PC-3 (cell line): ENCODE data around the gene SKAP1. TPM values are rescaled to one million over a fixed set of nuclear protein-coding genes. Genes with fewer than 3 reads are reported as not detected.
"Not testable (repeated sequence)": the region's sequence is repeated elsewhere in the genome, so short reads cannot be mapped to it uniquely, and the experiment has no call there.

Source experiments
- ATAC-seq: fragments of 200-7000 bp; cut with Tn5 transposase; 2 replicates; pipeline ENCODE4 v1.9.1; 2020; ENCODE audit warnings: mild to moderate bottlenecking, moderate library complexity
- BruUV-seq: library from RNA; stranded (reverse); fragments of 400-500 nt; replicated peaks from 2 replicates; lab custom pipeline; 2021; lab: Mats Ljungman, UMichigan
- CTCF ChIA-PET: fragments of 300-600 bp; sonication (Branson Sonifier 250); formaldehyde crosslinking; loops from one replicate; lab custom pipeline; 2022; ENCODE audit warnings: antibody characterized with exemption; lab: Charles Lee
- POLR2A ChIA-PET: fragments of 300-600 bp; sonication (Branson Sonifier 250); formaldehyde crosslinking; loops from one replicate; lab custom pipeline; 2022; ENCODE audit warnings: antibody characterized with exemption; ENCODE audit not compliant: unreplicated experiment; lab: Charles Lee
- DNase-seq: peaks from one replicate; pipeline ENCODE4 v3.0.0-alpha.2; 2015
- H2AFZ ChIP-seq: fragments of 300-600 bp; sonication (generic); 2 replicates; pipeline ENCODE4 v1.6.0; 2016; ENCODE audit warnings: antibody characterized with exemption, low read length
- H3F3A ChIP-seq: fragments of 300-600 bp; sonication (generic); one replicate; pipeline ENCODE4 v1.6.0; 2017; ENCODE audit warnings: antibody characterized with exemption, low read length, control low read depth, mild to moderate bottlenecking; ENCODE audit not compliant: unreplicated experiment
- H3K27ac ChIP-seq: fragments of 300-600 bp; sonication (generic); 2 replicates; pipeline ENCODE4 v1.5.1; 2016; ENCODE audit warnings: mild to moderate bottlenecking, low read length
- H3K27me3 ChIP-seq: fragments of 300-600 bp; sonication (generic); 2 replicates; pipeline ENCODE4 v1.6.1; 2016; ENCODE audit warnings: low read length, mixed read lengths
- H3K36me3 ChIP-seq: fragments of 300-600 bp; sonication (generic); 2 replicates; pipeline ENCODE4 v1.6.1; 2016; ENCODE audit warnings: low read depth, mixed run types, low read length, mixed read lengths
- H3K4me1 ChIP-seq: fragments of 300-600 bp; sonication (generic); 2 replicates; pipeline ENCODE4 v1.5.1; 2016; ENCODE audit warnings: low read length; ENCODE audit not compliant: insufficient read depth
- H3K4me2 ChIP-seq: fragments of 300-600 bp; sonication (generic); 2 replicates; pipeline ENCODE4 v1.6.0; 2016; ENCODE audit warnings: low read length
- H3K4me3 ChIP-seq: fragments of 300-600 bp; sonication (generic); 2 replicates; pipeline ENCODE4 v1.5.1; 2016; ENCODE audit warnings: mild to moderate bottlenecking, low read length, mixed read lengths
- H3K79me2 ChIP-seq: fragments of 300-600 bp; sonication (generic); 2 replicates; pipeline ENCODE4 v1.6.1; 2017; ENCODE audit warnings: low read length, mixed read lengths
- H3K9ac ChIP-seq: fragments of 300-600 bp; sonication (generic); 2 replicates; pipeline ENCODE4 v1.6.0; 2016; ENCODE audit warnings: mild to moderate bottlenecking, low read length
- H3K9me2 ChIP-seq: fragments of 300-600 bp; sonication (generic); replicated peaks from 2 replicates; pipeline ENCODE4 v1.6.1; 2016; ENCODE audit warnings: mixed run types, low read length, mixed read lengths
- H3K9me3 ChIP-seq: fragments of 300-600 bp; sonication (generic); 2 replicates; pipeline ENCODE4 v1.6.1; 2016; ENCODE audit warnings: low read length, mixed read lengths
- H4K20me1 ChIP-seq: fragments of 300-600 bp; sonication (generic); 2 replicates; pipeline ENCODE4 v1.6.1; 2016; ENCODE audit warnings: low read length, mixed read lengths
- EZH2 ChIP-seq: fragments of 300-600 bp; sonication (generic); IDR thresholded peaks from one replicate; pipeline ENCODE4 v1.6.1; 2017; ENCODE audit warnings: antibody characterized with exemption, mild to moderate bottlenecking, low read length; ENCODE audit not compliant: unreplicated experiment
- EZH2phosphoT487 ChIP-seq: fragments of 300-600 bp; sonication (generic); IDR thresholded peaks from 2 replicates; pipeline ENCODE4 v1.6.1; 2018; ENCODE audit warnings: mild to moderate bottlenecking, antibody characterized with exemption, low read length, borderline replicate concordance
- intact Hi-C: fragments of 100-400 bp; cut with micrococcal nuclease; formaldehyde crosslinking; loops from 2 replicates; pipeline ENCODE4 v1.9.0; 2023
- total RNA-seq: library from RNA; depleted of rRNA; stranded (reverse); fragments of >200 nt; gene quantifications from 2 replicates; pipeline ENCODE4 v1.2.3, GENCODE V29; 2014
- TF ChIP-seq, protein P1 (sequence below): fragments of 300-600 bp; sonication (generic); conservative IDR thresholded peaks from 2 replicates; pipeline ENCODE4 v1.5.1; 2017; ENCODE audit warnings: antibody characterized with exemption, low read depth, mild to moderate bottlenecking, low read length

Gene SKAP1
- total RNA-seq, 1 experiment from 2014 or later = not detected

DNA sequence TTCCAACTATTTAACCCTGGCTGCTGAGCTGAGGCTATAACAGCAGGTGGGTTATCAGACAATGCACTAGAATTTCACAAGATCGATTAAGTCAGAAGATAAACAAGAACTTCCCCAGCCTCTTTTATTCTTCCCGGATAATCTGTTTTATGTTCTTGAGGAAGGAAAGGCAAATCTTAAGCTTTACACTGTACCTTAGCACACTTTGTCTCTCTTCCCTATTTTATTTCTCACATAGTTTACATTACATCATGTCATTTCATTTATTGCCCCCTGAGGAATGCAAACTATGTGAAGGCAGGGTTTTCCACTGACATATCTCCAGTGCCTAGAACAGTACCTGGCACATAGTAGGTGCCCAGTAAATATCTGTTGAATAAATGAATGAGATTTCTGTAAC is 139.6 kb downstream of the SKAP1 start:
- peaks cover 8% of the 10 kb centered on the region for H3K4me1 ChIP-seq
- no peak overlapping the region for H3K4me2 ChIP-seq
- no peak overlapping the region for H3K9ac ChIP-seq
- H3K9me3 ChIP-seq = no peaks in the 10 kb centered on the region
- intact Hi-C loops = loop anchor here (2.0 kb wide), 1 partner anchor 28 kb away; no protein-coding TSS in a partner anchor
- CTCF ChIA-PET = no interaction called here
- no peaks in the 10 kb centered on the region for H3K9me2 ChIP-seq
- H3K36me3 ChIP-seq = no peaks in the 10 kb centered on the region
- no peak overlapping the region for H3K4me3 ChIP-seq
- ATAC-seq (peak; percentile 40; the same call in 1 of the 2 replicates), DNase-seq (peak; percentile 18)
- H4K20me1 ChIP-seq = no peaks in the 10 kb centered on the region
- TF ChIP-seq, protein P1, sequence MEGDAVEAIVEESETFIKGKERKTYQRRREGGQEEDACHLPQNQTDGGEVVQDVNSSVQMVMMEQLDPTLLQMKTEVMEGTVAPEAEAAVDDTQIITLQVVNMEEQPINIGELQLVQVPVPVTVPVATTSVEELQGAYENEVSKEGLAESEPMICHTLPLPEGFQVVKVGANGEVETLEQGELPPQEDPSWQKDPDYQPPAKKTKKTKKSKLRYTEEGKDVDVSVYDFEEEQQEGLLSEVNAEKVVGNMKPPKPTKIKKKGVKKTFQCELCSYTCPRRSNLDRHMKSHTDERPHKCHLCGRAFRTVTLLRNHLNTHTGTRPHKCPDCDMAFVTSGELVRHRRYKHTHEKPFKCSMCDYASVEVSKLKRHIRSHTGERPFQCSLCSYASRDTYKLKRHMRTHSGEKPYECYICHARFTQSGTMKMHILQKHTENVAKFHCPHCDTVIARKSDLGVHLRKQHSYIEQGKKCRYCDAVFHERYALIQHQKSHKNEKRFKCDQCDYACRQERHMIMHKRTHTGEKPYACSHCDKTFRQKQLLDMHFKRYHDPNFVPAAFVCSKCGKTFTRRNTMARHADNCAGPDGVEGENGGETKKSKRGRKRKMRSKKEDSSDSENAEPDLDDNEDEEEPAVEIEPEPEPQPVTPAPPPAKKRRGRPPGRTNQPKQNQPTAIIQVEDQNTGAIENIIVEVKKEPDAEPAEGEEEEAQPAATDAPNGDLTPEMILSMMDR = no peak
- TF ChIP-seq EZH2phosphoT487 = no peak
- no peak for TF ChIP-seq EZH2
- no peaks in the 10 kb centered on the region for H3K79me2 ChIP-seq
- no peak overlapping the region for H3K27ac ChIP-seq
- no peak overlapping the region for H2AFZ ChIP-seq
- no TSS peak for BruUV-seq
- no peaks in the 10 kb centered on the region for H3F3A ChIP-seq
- POLR2A ChIA-PET = no interaction called here
- 0 out of 2 replicates have a peak, but pooled peaks cover 2% of the 10 kb centered on the region for H3K27me3 ChIP-seq

DNA sequence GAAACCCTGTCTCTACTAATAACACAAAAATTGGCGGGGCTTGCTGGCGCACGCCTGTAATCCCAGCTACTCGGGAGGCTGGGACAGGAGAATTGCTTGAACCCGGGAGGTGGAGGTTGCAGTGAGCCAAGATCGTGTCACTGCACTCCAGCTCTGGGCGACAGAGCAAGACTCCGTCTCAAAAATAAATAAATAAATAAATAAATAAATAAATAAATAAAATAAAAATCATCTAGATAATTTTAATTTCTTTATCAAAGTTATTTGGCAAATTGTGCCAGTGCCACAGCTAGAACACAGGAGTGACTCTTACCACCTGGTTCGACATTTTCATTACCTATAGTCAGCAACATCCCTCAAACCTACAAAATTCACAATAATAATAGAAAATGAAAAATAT is 143.1 kb downstream of the SKAP1 start:
- H3K79me2 ChIP-seq, ATAC-seq, H3K36me3 ChIP-seq, POLR2A ChIA-PET, H3K9me2 ChIP-seq, H3K27ac ChIP-seq, H2AFZ ChIP-seq, H3F3A ChIP-seq, H3K4me1 ChIP-seq, H3K9ac ChIP-seq, H3K4me3 ChIP-seq, intact Hi-C loops, H3K27me3 ChIP-seq, H3K9me3 ChIP-seq, BruUV-seq, H3K4me2 ChIP-seq, H4K20me1 ChIP-seq, DNase-seq: not testable (repeated sequence)
- CTCF ChIA-PET = interaction anchor here (1.2 kb wide), 1 partner anchor 27 kb away, joined by 3 read pairs; no protein-coding TSS in a partner anchor

DNA sequence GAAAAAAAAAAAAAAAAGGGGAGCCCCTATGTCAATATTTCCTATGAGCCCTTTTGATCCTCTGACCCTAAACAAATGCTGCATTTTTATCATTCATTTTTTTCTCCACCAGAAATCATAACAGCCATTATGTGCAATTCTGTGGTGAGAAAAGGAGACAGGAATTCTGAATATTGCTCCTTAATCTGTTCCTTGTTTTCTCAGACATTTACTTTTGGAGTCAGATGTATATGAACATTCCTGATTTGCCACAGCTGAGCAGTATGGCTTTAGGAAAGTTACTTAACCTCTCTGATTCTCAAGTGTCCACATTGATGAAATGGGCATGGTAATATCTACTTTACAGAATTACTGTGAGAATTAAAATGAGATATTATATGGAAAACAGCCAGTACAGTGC is 144.4 kb downstream of the SKAP1 start:
- no peak overlapping the region for H3K4me2 ChIP-seq
- H3K9me2 ChIP-seq = no peaks in the 10 kb centered on the region
- no peak overlapping the region for H3K9ac ChIP-seq
- H3K27me3 ChIP-seq = 0 out of 2 replicates have a peak, but pooled peaks cover 2% of the 10 kb centered on the region
- no peak for ATAC-seq
- intact Hi-C loops = no loop called here
- no peaks in the 10 kb centered on the region for H3K4me1 ChIP-seq
- CTCF ChIA-PET = no interaction called here
- no TSS peak for BruUV-seq
- H3K27ac ChIP-seq = no peak overlapping the region
- H3K4me3 ChIP-seq = no peak overlapping the region
- H2AFZ ChIP-seq = no peak overlapping the region
- H3F3A ChIP-seq = no peaks in the 10 kb centered on the region
- no peaks in the 10 kb centered on the region for H3K9me3 ChIP-seq
- TF ChIP-seq EZH2 (no peak), EZH2phosphoT487 (no peak)
- TF ChIP-seq, protein P1 = no peak
- H4K20me1 ChIP-seq = no peaks in the 10 kb centered on the region
- H3K79me2 ChIP-seq = no peaks in the 10 kb centered on the region
- H3K36me3 ChIP-seq = no peaks in the 10 kb centered on the region
- no peak for DNase-seq
- POLR2A ChIA-PET = no interaction called here
